NCI-H345 treated with DMSO at 0.1 percent for 48 hours (cell line): ENCODE results near the gene KRR1.
"Not testable (repeated sequence)": the region's sequence is repeated elsewhere in the genome, so short reads cannot be mapped to it uniquely, and the experiment has no call there.

ENCODE experiments used
- DNase-seq: peaks from one replicate; lab custom pipeline; 2025; ENCODE audit not compliant: unreplicated experiment; lab: John Stamatoyannopoulos, UW

Gene KRR1

GRCh38 chr12:75479963-75480461, 31.4 kb downstream of the KRR1 start:
- no peak for DNase-seq

GRCh38 chr12:75478116-75478794, 33.2 kb downstream of the KRR1 start:
- DNase-seq, result no peak

GRCh38 chr12:75477137-75477536, 34.3 kb downstream of the KRR1 start:
- no peak for DNase-seq

- DNase-seq, result no peak
Observed at GRCh38 chr12:75476071-75476470, 35.3 kb downstream of the KRR1 start.

- DNase-seq, result no peak
Observed at GRCh38 chr12:75474116-75474515, 37.3 kb downstream of the KRR1 start.

GRCh38 chr12:75471902-75472890, 39.2 kb downstream of the KRR1 start:
- no peak for DNase-seq

GRCh38 chr12:75460204-75460603, 51.2 kb downstream of the KRR1 start:
- no peak for DNase-seq

GRCh38 chr12:75459755-75460154, 51.7 kb downstream of the KRR1 start:
- DNase-seq, result no peak

GRCh38 chr12:75457866-75458265, 53.5 kb downstream of the KRR1 start:
- not testable (repeated sequence) for DNase-seq

GRCh38 chr12:75457191-75457590, 54.2 kb downstream of the KRR1 start:
- DNase-seq, result no peak

GRCh38 chr12:75455839-75456238, 55.6 kb downstream of the KRR1 start:
- no peak for DNase-seq

GRCh38 chr12:75452675-75453330, 58.6 kb downstream of the KRR1 start:
- no peak for DNase-seq

GRCh38 chr12:75447691-75448393, 63.6 kb downstream of the KRR1 start:
- DNase-seq, result no peak

- DNase-seq, result no peak
Observed at GRCh38 chr12:75446857-75447256, 64.6 kb downstream of the KRR1 start.

GRCh38 chr12:75445137-75445507, 66.3 kb downstream of the KRR1 start:
- not testable (repeated sequence) for DNase-seq

- no peak for DNase-seq
Observed at GRCh38 chr12:75444429-75445136, 66.8 kb downstream of the KRR1 start.

- no peak for DNase-seq
Observed at GRCh38 chr12:75443709-75444108, 67.7 kb downstream of the KRR1 start.

- DNase-seq, result not testable (repeated sequence)
Observed at GRCh38 chr12:75442454-75442853, 69.0 kb downstream of the KRR1 start.

- not testable (repeated sequence) for DNase-seq
Observed at GRCh38 chr12:75441687-75442449, 69.5 kb downstream of the KRR1 start.
